Measurements from ENCODE around the gene HAND2.

The HAND2 gene

DNA sequence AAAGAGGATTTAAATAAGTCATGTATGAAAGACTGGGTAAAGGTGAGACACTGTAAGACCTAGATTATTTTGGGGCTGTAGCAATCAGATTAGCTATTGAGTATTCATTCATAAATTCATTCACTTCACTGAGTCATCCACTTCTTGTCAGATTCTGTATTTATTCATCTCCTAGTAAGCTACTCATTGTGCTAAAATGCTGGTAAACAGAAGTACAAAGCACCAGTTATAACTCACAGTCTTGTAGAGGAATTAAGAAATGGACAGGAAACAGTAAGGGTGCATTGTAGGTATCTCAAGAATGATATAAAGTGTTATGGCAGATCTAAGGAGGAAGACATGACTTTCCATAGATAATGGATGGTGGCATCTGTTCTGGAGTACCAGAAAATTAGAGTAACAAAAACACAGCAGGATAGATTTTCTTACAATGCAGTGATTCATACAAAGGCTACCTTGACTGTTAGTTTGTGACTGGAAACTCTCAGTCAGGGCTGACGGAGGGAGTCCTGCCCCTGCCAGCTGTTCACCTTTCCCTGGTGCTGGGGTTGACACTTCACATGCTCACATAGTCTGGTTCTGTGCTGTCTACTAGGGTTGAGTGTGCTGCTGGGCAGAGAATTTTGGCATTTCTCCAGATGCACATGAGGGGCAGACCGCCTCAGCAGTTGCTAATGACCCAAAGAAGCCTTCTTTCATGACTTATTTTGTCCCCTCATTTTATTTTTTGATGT lies 26.5 kb upstream of the HAND2 start:
- H3K9me3 ChIP-seq (ENCODE audit: control insufficient read depth, insufficient read depth, low read length) = no peaks in the 10 kb centered on the region
- no peak overlapping the region for H3K9ac ChIP-seq (ENCODE audit: low read depth, low read length)
- H3K4me1 ChIP-seq (ENCODE audit: control insufficient read depth, insufficient read depth, low read length) = no peaks in the 10 kb centered on the region
- no peaks in the 10 kb centered on the region for H3K36me3 ChIP-seq (ENCODE audit: control insufficient read depth, insufficient read depth, low read length)
- no peaks in the 10 kb centered on the region for H3K27me3 ChIP-seq (ENCODE audit: control insufficient read depth, insufficient read depth, low read length)
- H3K4me3 ChIP-seq (ENCODE audit: low read depth, low read length) = no peak overlapping the region

DNA sequence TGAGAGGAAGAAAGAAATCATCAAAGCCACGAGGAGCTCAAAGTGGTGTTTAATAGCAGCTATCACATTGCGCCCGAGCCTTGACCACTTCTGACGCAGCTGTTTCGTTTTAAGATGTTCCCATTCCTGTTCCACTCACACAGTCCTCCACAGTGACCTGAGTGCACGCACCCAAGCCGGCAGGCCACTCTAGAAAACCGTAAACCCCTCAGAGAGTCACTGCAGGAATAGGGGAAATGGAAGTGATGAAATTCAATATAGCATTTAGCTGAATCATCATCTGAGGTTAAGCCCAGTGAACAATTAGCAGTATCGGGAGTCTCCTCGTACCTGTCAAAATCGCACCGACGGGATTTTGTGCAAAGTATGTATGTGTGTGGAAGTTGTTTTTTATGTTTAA lies 17.9 kb upstream of the HAND2 start:
- no peak overlapping the region for H3K9ac ChIP-seq (ENCODE audit: low read depth, low read length)
- H3K9me3 ChIP-seq (ENCODE audit: control insufficient read depth, insufficient read depth, low read length) = no peaks in the 10 kb centered on the region
- H3K4me1 ChIP-seq (ENCODE audit: control insufficient read depth, insufficient read depth, low read length) = no peaks in the 10 kb centered on the region
- no peak overlapping the region for H3K4me3 ChIP-seq (ENCODE audit: low read depth, low read length)
- no peaks in the 10 kb centered on the region for H3K36me3 ChIP-seq (ENCODE audit: control insufficient read depth, insufficient read depth, low read length)
- H3K27me3 ChIP-seq (ENCODE audit: control insufficient read depth, insufficient read depth, low read length) = peaks cover 33% of the 10 kb centered on the region

- Histone ChIP-seq H3K9ac (ENCODE audit: low read depth, low read length) (no peak overlapping the region), H3K4me3 (ENCODE audit: low read depth, low read length) (no peak overlapping the region), H3K4me1 (ENCODE audit: control insufficient read depth, insufficient read depth, low read length) (no peaks in the 10 kb centered on the region), H3K36me3 (ENCODE audit: control insufficient read depth, insufficient read depth, low read length) (no peaks in the 10 kb centered on the region), H3K9me3 (ENCODE audit: control insufficient read depth, insufficient read depth, low read length) (no peaks in the 10 kb centered on the region), H3K27me3 (ENCODE audit: control insufficient read depth, insufficient read depth, low read length) (peaks cover 38% of the 10 kb centered on the region)
Measured at GRCh38 chr4:173546776-173547175, 16.7 kb upstream of the HAND2 start.

DNA sequence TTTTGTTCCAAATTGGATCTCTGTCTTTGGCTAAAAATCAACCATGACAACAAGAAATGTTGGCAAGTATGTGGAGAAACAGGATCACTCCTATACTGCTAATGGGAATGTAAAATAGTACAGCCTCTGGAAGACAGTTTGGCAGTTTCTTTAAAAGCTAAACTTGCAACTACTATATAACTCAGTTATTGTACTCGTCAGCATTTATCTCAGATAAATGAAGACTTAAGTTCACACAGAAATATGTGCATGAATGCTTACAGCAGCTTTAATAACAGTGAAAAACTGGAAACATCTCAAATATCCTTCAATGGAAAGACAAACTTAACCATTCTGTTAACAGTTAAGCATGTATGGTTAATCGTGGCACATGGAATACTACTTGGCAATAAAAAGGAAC lies 15.4 kb upstream of the HAND2 start:
- Histone ChIP-seq H3K36me3 (ENCODE audit: control insufficient read depth, insufficient read depth, low read length) (no peaks in the 10 kb centered on the region), H3K4me3 (ENCODE audit: low read depth, low read length) (no peak overlapping the region), H3K4me1 (ENCODE audit: control insufficient read depth, insufficient read depth, low read length) (no peaks in the 10 kb centered on the region), H3K9ac (ENCODE audit: low read depth, low read length) (no peak overlapping the region), H3K27me3 (ENCODE audit: control insufficient read depth, insufficient read depth, low read length) (peaks cover 52% of the 10 kb centered on the region), H3K9me3 (ENCODE audit: control insufficient read depth, insufficient read depth, low read length) (no peaks in the 10 kb centered on the region)

DNA sequence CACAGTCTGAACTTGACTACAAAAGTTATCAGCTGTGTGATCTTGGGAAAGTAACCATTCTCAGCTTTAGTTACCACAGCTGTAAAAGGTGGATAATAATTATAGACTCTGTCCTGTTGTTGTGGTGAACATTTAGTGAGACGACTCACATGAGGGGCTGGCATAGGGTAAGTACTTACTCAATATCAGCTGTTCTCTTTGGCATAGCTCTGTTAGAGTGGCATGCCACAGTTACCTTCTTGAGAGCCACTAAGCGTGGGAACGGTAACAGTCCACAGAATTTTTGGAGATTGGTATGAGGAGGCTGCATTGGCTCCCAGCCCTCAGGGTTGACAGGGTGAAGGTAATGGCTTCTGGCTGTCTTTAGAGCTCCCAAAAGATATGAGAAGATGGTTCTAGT lies 13.2 kb upstream of the HAND2 start:
- H3K9me3 ChIP-seq (ENCODE audit: control insufficient read depth, insufficient read depth, low read length) = no peaks in the 10 kb centered on the region
- peaks cover 70% of the 10 kb centered on the region for H3K27me3 ChIP-seq (ENCODE audit: control insufficient read depth, insufficient read depth, low read length)
- H3K4me1 ChIP-seq (ENCODE audit: control insufficient read depth, insufficient read depth, low read length) = peaks cover 2% of the 10 kb centered on the region
- H3K4me3 ChIP-seq (ENCODE audit: low read depth, low read length) = no peak overlapping the region
- no peaks in the 10 kb centered on the region for H3K36me3 ChIP-seq (ENCODE audit: control insufficient read depth, insufficient read depth, low read length)
- H3K9ac ChIP-seq (ENCODE audit: low read depth, low read length) = no peak overlapping the region

- Histone ChIP-seq H3K9ac (ENCODE audit: low read depth, low read length) (no peak overlapping the region), H3K36me3 (ENCODE audit: control insufficient read depth, insufficient read depth, low read length) (no peaks in the 10 kb centered on the region), H3K27me3 (ENCODE audit: control insufficient read depth, insufficient read depth, low read length) (peaks cover 93% of the 10 kb centered on the region), H3K9me3 (ENCODE audit: control insufficient read depth, insufficient read depth, low read length) (no peaks in the 10 kb centered on the region), H3K4me1 (ENCODE audit: control insufficient read depth, insufficient read depth, low read length) (peaks cover 2% of the 10 kb centered on the region), H3K4me3 (ENCODE audit: low read depth, low read length) (no peak overlapping the region)
Measured at GRCh38 chr4:173539986-173540385, 10.0 kb upstream of the HAND2 start.

GRCh38 chr4:173538909-173539445 lies 8.9 kb upstream of the HAND2 start:
- Histone ChIP-seq H3K27me3 (ENCODE audit: control insufficient read depth, insufficient read depth, low read length) (peaks cover 94% of the 10 kb centered on the region), H3K4me1 (ENCODE audit: control insufficient read depth, insufficient read depth, low read length) (peaks cover 2% of the 10 kb centered on the region), H3K9me3 (ENCODE audit: control insufficient read depth, insufficient read depth, low read length) (no peaks in the 10 kb centered on the region), H3K9ac (ENCODE audit: low read depth, low read length) (no peak overlapping the region), H3K4me3 (ENCODE audit: low read depth, low read length) (peak overlapping the region; percentile 39), H3K36me3 (ENCODE audit: control insufficient read depth, insufficient read depth, low read length) (no peaks in the 10 kb centered on the region)

DNA sequence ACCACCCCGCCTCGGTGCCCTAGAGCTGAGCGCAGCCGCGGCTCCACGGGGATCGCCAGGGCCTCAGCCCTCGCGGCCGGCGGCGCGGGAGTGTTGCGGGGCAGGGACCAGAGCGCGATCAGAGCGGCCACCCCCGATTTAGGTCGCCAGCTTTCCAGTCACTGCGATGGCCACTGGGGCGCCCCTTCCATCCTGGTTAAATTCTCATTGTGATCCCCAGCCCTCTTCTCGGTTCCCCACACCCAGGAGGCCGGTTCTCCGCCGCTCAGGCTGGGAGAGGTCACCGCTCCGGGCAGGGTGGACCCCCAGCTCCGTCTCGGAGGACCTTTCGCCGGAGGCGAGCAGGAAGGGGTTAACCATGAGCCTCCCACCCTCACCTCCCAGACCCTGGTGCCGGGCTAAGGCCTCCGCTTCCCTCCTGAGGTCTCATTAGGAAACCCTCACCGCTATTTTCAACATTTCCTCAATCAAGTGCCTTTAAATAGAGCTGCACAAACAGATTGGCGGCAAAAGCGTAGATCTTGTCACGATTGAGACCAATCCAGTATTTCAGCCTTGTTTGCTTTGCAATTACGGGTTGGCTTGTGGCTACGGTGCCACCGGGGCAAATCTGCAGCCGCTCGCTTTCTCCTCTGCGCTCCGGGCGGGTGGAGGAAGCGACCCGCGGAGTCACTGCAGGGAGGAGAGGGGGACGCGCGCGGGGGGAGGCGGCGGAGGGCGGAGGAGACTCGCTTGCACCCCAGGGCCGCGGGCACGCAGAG lies 8.3 kb upstream of the HAND2 start:
- H3K36me3 ChIP-seq (ENCODE audit: control insufficient read depth, insufficient read depth, low read length) = no peaks in the 10 kb centered on the region
- H3K27me3 ChIP-seq (ENCODE audit: control insufficient read depth, insufficient read depth, low read length) = peaks cover 94% of the 10 kb centered on the region
- H3K4me1 ChIP-seq (ENCODE audit: control insufficient read depth, insufficient read depth, low read length) = peaks cover 2% of the 10 kb centered on the region
- H3K9ac ChIP-seq (ENCODE audit: low read depth, low read length) = no peak overlapping the region
- peak overlapping the region; percentile 39 for H3K4me3 ChIP-seq (ENCODE audit: low read depth, low read length)
- no peaks in the 10 kb centered on the region for H3K9me3 ChIP-seq (ENCODE audit: control insufficient read depth, insufficient read depth, low read length)

- Histone ChIP-seq H3K36me3 (ENCODE audit: control insufficient read depth, insufficient read depth, low read length) (no peaks in the 10 kb centered on the region), H3K9ac (ENCODE audit: low read depth, low read length) (no peak overlapping the region), H3K4me3 (ENCODE audit: low read depth, low read length) (peak overlapping the region; percentile 39), H3K4me1 (ENCODE audit: control insufficient read depth, insufficient read depth, low read length) (peaks cover 2% of the 10 kb centered on the region), H3K9me3 (ENCODE audit: control insufficient read depth, insufficient read depth, low read length) (no peaks in the 10 kb centered on the region), H3K27me3 (ENCODE audit: control insufficient read depth, insufficient read depth, low read length) (peaks cover 96% of the 10 kb centered on the region)
Measured at GRCh38 chr4:173537613-173538147, 7.7 kb upstream of the HAND2 start.

GRCh38 chr4:173536808-173537429 lies 6.9 kb upstream of the HAND2 start:
- Histone ChIP-seq H3K9me3 (ENCODE audit: control insufficient read depth, insufficient read depth, low read length) (no peaks in the 10 kb centered on the region), H3K4me1 (ENCODE audit: control insufficient read depth, insufficient read depth, low read length) (peaks cover 2% of the 10 kb centered on the region), H3K36me3 (ENCODE audit: control insufficient read depth, insufficient read depth, low read length) (no peaks in the 10 kb centered on the region), H3K27me3 (ENCODE audit: control insufficient read depth, insufficient read depth, low read length) (peaks cover 100% of the 10 kb centered on the region), H3K9ac (ENCODE audit: low read depth, low read length) (no peak overlapping the region), H3K4me3 (ENCODE audit: low read depth, low read length) (no peak overlapping the region)

- Histone ChIP-seq H3K4me3 (ENCODE audit: low read depth, low read length) (no peak overlapping the region), H3K36me3 (ENCODE audit: control insufficient read depth, insufficient read depth, low read length) (no peaks in the 10 kb centered on the region), H3K9ac (ENCODE audit: low read depth, low read length) (no peak overlapping the region), H3K4me1 (ENCODE audit: control insufficient read depth, insufficient read depth, low read length) (peaks cover 2% of the 10 kb centered on the region), H3K9me3 (ENCODE audit: control insufficient read depth, insufficient read depth, low read length) (no peaks in the 10 kb centered on the region), H3K27me3 (ENCODE audit: control insufficient read depth, insufficient read depth, low read length) (peaks cover 100% of the 10 kb centered on the region)
Measured at GRCh38 chr4:173535957-173536356, 5.9 kb upstream of the HAND2 start.

All from iPS-15b (cell line).